Measurements from ENCODE around the gene KSR2.

KSR2 gene

GRCh38 chr12:117688446-117688845 lies 280.3 kb downstream of the KSR2 start:
- DNase-seq (ENCODE audit: low read depth) = no peak

- peak; percentile 78 for DNase-seq (ENCODE audit: low read depth)
Measured at GRCh38 chr12:117686911-117687377, 281.8 kb downstream of the KSR2 start.

DNA sequence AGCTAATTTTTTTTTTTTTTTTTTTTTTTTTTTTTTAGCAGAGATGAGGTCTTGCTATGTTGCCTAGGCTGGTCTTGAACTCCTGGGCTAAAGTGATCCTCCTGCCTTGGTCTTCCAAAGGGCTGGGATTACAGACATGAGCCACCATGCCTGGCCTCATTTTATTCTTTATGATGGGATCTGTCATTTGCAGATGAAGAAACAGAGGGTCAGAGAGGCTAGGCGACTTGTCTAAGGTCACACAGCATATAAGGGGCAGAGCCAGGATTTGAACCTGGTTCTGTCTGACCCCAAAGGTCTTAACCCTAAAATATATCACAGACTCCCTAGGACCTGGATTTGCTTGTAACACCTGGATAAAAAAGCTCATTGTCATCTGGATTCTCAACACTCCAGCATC lies 282.6 kb downstream of the KSR2 start:
- no peak for DNase-seq (ENCODE audit: low read depth)

DNA sequence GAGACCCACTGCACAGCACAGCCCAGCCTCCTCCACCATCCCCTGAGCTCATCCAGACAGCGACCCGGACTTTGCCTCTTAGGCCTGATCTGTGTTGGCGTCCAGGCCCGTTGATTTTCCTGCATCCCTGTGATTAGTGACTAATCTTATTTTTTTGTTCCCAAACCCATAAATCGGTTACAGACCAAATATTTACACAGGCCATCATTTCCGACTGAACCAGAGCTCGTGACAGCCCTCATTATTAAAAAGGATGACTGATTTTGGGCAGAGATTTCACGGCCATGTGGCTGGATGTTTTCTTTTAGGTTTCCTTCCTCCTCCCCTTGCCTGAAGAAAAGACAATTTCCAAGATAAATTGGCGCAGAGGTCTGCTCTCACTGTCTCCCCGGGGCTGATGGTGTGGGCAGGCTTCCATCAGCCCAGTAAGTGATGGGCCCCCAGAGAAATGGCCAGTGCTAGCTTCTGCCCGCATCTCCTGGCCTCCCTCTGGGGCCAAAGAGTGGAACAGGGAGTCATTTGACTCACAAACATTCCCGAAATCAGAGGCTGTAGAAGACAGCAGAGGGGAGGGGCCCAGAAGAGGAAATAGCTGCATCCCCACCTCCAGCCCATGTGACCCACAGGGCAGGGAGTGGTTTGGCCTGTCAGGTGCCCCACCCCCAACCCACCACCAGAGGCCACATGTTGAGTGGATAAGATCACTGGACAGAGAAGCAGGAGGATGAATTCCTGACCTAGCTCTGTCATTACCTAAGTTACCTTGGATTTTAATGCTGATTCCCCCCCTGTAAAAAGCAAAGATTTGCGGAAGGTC lies 283.5 kb downstream of the KSR2 start:
- peak; percentile 68 for DNase-seq (ENCODE audit: low read depth)

DNA sequence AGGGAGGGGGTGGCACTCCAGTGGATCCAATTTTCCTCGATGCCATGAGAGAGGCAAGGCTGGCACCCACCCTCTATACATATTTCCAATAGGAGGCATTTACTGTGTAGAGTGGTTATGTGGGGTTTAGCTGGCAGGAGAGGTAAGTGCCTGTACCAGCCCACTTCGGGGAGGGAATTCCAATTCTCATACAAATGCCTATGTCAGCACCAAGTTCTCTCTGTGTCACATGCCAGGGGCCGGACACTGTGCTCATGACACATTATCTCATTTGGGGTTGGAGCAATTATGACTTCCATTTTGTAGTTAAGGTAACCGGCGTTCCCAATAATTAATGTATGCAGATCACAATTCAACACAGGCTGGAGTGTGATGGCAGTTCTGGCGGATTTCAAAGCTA lies 284.3 kb downstream of the KSR2 start:
- no peak for DNase-seq (ENCODE audit: low read depth)

DNA sequence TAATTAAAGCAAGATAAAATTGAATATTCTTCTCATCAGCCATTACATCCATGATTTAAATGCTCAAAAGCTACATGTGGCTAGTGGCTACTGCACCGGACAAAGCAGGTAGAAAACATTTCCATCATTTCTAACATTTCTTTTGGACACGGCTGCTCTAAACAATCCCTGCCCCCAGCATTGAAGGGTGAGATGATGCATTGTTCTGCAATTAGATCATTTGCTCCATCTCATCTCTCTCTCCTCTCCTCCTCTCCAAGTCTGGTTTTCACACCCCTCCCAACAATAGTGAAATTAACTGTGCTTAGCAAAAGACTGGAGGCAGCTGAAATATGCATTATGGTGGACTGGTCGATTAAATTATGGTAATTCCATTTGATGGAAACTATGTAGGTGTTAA lies 288.5 kb downstream of the KSR2 start:
- peak; percentile 33 for DNase-seq (ENCODE audit: low read depth)

DNA sequence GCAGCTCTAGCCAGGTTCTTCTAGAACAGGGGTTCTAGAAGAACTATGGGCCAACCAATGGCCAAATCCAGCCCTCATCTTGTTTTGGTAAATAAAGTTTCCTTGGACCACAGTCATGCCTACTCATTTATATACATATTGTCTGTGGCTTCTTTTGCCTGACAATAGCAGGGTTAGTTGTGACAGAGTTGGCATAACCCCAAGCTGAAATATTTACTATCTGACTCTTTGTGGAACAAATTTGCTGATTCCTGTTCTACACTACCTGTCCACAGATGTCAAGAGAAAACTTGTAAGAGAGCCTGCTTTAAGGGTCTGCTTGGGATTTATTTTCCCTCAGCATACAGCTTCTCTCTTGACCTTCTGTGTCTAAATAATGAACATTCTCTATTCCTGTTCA lies 289.0 kb downstream of the KSR2 start:
- peak; percentile 38 for DNase-seq (ENCODE audit: low read depth)

DNA sequence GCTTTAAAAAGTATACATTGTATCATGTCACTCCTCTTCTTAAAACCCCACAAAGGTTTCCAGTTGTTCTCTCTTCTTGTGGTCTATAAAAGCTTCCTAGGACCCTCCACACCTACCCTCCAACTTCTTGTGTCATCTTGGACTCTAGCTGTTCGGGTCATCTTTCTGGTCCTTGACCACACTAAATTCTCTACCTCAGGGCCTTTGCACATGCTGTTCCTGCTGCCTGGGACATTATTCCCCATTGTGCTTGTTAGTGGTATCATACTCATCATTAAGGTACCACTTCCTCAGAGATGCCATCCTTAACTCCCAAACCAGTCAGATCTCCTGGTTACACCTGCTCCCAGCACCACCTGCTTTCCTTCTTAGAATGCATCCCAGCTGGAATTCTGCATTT lies 294.0 kb downstream of the KSR2 start:
- no peak for DNase-seq (ENCODE audit: low read depth)

GRCh38 chr12:117674313-117674712 lies 294.5 kb downstream of the KSR2 start:
- peak; percentile 9 for DNase-seq (ENCODE audit: low read depth)

DNA sequence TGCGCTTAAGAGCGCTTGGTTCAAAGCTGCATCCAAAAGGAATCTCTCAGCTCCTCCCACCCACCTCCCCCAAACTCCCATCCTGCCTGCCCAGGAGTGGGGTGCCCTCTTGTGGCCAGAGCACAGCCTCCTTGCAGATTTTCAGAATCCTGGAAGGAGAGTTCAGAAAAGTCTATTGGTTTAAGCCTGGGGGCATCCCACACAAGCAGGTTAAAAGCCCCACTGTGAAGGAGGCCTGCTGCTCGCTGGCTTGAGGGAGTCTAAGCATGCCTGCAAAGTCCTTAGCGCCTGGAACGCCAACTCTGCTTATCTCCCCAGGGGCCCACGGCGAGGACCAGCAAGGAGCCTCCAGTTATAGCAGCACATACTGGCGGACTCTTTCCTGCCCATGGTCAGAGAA lies 297.1 kb downstream of the KSR2 start:
- DNase-seq (ENCODE audit: low read depth) = peak; percentile 13

DNA sequence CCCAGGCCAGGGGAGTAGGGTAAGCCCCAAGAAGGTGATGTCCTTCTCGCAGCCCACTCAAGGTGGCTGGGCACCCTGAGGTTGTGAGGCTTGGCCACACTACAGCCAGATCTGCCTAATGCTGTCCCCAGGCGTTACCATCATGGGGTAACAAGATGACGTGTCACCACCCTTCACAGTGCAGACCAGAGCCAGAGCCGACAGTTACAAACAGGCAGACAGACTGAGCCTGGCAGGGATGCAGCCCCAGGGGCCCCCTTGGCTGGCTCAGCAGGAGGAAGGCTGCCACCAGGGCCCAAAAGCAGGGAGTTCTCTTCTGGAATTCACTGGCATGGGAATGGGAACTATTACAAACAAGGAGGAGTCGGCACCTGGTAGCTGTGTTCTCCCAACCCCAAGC lies 304.6 kb downstream of the KSR2 start:
- no peak for DNase-seq (ENCODE audit: low read depth)

- no peak for DNase-seq (ENCODE audit: low read depth)
Measured at GRCh38 chr12:117662620-117663395, 306.0 kb downstream of the KSR2 start.

DNA sequence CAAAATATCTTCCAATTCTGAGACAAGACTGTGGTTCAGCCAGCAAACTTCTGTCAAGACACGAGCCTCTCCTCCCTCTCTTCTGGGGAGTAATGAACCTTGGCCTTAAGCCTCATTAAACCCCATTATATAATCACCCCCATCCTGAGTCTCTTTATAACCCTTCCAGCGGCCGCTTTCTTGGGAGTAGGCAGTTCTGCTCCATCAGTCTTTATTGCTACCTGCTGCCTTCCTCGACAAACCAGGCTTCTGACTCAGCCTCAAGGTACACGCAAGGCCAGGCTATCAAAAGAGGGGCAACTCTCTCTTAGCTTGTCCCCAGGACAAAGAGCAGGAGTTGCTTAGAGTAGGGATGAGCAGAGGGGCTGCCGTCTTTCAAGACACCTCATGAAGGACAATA lies 306.6 kb downstream of the KSR2 start:
- no peak for DNase-seq (ENCODE audit: low read depth)

DNA sequence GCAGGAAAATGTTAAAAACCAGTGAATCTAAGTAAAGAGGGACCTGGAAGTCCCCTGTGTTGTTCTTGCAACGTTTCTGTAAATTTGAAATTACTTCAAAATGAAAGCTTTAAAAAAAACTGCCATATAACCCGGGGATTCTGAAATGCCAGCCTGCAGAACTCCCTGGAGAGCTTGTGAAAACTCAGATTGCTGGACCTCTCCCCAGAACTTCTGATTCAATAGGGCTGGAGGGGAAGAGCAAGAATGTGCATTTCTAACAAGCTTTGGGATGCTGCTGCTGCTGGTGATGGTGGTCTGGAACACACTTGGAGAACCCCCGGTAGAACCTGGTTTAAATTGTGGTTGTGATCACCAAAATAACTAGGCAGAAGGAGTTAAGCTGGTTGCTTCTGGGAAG lies 307.3 kb downstream of the KSR2 start:
- DNase-seq (ENCODE audit: low read depth) = no peak

DNA sequence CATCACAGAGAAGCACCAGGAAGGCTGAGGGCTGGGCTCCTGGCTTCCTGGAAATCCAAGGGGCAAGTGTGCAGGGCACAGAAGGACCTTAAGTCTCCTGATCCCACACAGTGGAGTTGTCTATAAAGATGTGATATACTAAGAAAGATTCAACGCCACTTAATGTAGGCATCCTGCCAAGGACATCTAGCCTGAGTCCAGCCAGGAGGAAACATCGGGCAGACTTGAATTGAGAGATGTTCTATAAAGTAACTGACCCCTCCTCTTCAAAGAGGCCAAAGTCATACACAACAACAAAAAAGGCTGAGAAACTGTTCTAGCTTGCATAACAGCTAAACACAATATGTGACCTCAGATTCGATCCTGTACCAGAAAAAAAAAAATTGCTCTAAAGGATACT lies 307.9 kb downstream of the KSR2 start:
- no peak for DNase-seq (ENCODE audit: low read depth)

GRCh38 chr12:117658226-117658625 lies 310.6 kb downstream of the KSR2 start:
- DNase-seq (ENCODE audit: low read depth) = no peak

- DNase-seq (ENCODE audit: low read depth) = no peak
Measured at GRCh38 chr12:117649796-117650195, 319.0 kb downstream of the KSR2 start.

DNA sequence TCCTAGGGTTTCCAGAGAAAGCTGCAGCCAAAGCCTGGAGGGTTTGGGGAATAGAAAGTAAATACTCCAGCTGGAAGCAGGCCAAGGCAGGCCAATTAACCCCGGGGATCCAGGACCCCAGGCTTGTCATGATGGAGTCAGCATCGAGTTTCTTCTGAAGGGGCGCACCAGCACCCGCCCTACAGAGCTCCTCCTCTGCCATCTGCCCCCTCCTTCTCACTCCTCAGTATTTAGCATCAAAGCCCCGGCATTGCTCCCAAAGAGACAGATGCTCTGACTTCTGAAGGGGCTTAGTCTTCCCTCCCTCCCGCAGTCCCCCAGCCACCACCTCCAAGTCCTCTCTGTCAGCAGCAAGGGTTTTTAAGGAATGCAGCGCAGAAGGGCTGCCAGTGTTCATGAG lies 322.3 kb downstream of the KSR2 start:
- DNase-seq (ENCODE audit: low read depth) = no peak

DNA sequence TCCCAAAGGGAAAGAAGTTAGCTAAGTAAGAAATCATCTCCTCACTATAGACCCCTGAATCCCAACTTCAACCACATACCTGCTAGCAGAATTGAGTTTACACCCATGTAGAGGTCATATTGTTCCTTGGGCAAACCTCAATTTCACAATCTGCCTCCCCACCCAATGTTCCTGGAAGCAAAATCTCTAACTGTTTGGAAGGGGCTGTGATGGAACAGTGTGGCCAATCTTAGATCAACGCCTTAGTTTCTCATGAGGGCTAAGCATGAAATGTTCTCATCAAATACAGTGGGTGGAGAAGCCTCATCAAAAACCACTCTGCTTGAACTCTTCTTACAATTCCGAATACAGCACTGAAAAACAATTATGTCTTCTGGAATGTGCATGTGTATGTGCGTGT lies 323.3 kb downstream of the KSR2 start:
- no peak for DNase-seq (ENCODE audit: low read depth)

DNA sequence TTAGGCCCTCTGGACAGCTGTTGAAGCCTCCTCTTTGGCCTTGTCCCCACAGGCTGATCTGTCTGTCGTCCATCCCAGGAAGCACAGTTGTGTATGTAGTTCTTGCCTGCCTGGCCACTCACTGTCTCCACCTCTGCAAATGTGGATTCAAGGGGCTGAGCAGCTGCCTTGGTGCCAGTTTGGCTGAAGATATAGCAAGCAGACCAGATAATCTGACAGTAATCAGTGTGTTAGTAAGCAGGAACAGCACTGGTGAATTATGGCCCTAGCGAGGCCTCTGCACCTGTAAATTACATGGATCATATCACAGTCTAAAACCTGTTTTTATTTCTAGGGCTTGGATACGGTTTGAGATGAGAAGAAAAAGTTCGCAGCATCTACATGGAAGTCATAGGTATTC lies 324.8 kb downstream of the KSR2 start:
- DNase-seq (ENCODE audit: low read depth) = no peak

DNA sequence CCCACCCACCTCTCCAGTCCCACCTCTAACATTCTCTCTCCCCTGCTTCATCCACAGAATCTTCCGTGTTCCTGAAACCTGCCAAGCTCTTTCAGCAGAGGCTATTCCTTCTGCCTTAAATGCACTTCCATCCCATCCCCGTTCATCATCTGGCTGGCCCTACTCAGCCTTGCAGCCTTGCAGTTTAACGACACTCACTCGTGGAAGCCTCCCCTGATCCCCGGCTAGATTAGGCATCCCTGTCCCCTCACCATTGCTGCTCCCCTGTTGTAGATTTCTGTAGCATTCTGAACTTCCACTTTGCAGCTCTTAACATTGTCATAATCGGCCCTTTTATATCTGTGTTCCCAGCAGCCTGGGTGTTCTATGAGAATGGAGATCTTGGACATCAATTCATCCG lies 326.9 kb downstream of the KSR2 start:
- no peak for DNase-seq (ENCODE audit: low read depth)

DNA sequence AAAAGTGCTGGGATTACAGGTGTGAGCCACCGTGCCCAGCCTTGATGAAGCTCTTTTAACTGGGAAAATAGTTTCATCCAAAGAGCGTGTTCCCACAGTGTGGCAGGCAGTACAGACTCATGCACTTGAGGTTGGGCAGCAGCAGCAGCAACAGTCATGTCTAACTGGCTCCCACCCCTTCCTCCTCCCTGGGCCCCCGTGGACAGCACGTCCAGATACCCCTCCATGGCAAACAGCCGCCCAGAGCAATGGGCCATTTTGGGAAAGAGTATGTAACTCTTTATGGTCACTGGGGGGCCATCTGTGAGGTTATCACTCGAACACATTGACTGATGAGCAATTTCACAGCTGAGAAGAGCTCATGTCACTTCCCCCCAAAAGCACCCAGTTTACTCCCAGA lies 328.3 kb downstream of the KSR2 start:
- DNase-seq (ENCODE audit: low read depth) = no peak

DNA sequence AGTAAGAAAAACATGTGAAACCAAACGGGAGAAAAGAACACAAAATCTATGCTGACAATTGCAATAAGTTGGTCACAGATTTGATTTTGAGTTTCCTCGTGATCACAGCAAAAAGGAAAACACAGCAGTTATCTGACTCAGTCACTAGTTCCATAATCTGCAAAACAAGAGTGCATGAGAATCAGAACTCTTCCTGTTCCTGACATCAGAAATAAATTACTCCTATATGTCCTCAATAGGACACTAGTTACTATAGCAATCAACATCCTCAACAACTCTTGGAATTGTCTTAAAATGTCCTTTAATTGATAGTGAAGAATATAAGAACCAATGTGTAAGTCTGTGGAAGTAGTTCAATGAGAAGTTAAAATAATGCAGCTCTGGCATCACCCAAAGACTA lies 339.3 kb downstream of the KSR2 start:
- no peak for DNase-seq (ENCODE audit: low read depth)
